NCI-H524 (cell line): ENCODE measurements around the gene GRK3.
"Not testable (repeated sequence)": the region's sequence is repeated elsewhere in the genome, so short reads cannot be mapped to it uniquely, and the experiment has no call there.

Source experiments
- DNase-seq, 2 experiments: peaks; one replicate each; lab custom pipeline; 2025; lab: John Stamatoyannopoulos, UW

Gene GRK3

DNA sequence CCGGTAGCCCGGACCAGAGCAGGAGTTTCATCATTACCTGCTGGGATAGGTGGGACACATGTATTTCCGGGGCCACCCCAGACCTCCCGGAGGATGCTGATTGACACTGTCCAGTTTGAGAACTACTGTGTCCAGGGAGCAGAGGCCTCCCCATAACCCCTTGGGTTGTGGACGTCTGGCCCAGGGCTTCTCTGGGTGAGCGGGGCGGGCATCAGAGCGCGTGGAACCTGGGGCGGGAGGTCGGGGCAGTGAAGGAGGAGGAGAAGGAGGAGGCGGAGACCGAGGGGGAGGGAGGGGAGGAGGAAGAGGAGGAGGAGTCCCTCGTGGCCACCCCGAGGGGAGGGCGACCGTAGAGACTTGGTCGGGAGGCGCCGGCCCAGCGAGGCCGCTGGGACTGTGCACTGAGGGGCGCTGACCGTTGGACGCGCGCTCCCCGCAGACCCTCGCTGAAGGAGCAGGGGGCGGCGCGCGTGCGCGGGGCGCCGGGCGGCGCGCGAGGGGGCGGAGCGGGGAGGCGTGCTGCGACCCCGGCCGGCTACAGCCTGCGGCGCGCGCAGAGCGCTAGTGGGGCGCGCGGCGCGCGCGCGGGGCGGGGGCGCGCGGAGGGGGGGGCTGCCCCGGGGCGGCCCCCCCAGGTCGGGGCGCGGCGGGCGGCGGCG is at the start of gene GRK3:
GRK3 (plus strand) TSS at position 356 of the 659 bp plus-strand sequence. CDS start 366 bp downstream, outside the sequence.
- peak; percentile 76 to 84 for DNase-seq

DNA sequence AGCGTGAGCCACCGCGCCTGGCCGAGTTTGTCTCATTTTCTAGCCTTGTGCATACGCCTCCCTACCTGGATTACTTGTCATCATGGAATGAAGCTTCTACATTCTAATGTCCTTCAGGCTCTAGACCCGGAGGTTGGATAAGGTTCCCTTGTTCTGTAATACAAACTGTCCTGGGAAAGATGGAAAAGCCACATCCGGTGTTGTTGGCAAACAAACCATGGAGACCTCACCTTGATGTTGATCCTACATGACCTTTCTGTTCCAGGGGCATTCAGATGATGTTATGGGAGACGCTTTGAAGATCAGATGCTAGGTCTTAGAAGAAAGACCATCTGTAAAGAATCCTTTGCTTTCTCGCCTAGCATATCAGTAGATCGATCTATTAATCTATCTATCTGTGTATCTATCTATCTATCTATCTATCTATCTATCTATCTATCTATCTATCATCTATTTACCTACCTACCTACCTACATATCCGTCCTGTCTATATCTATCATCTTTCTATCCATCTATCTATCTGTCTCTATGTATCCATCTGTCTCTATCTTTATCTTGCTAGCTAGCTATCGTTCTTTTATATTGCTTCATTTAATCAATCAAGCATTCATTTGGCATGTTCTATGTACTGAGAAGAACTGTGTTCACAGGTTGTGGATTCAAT is 46.3 kb upstream of the GRK3 start:
- DNase-seq, result no peak

DNA sequence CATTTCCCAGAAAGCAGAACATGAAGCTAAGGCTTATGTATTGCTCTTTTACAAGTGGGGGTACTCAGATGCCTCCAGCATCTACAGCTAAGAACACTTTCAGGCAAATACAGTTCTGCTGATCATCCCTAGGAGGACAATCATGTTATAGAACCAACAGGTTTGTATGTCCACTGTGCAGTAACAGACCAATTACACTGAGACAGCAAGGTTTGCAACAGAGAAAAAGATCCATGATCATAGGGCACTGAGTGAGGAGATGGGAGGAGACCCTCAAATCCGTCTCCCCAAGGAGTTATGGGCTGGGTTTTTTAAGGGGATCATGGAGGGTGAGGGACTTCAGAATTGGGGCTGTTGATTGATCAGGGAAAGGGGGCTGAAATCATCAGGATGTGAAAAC is 39.1 kb upstream of the GRK3 start:
- no peak for DNase-seq

- not testable (repeated sequence) for DNase-seq
Observed at GRCh38 chr22:25525804-25526584, 38.5 kb upstream of the GRK3 start.

GRCh38 chr22:25527016-25527415 is 37.5 kb upstream of the GRK3 start:
- not testable (repeated sequence) for DNase-seq

DNA sequence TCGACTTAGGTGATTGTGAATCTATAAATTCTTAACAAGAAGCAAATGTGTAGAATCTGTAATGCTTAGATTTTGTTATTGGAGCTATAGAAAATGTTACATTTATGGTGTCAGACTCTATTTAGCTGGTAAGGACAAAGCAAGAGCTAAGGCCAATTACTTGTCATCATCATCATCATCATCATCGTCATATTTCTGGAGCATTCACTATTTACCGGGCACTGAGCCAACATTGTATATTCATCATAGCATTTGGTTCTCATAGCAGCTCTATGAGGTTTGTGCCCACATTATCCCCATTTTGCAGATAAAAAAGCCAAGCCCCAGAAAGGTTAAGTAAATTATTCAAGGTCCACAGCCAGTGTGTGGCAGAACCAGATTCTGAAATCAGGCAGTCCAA is 36.4 kb upstream of the GRK3 start:
- not testable (repeated sequence) for DNase-seq

DNA sequence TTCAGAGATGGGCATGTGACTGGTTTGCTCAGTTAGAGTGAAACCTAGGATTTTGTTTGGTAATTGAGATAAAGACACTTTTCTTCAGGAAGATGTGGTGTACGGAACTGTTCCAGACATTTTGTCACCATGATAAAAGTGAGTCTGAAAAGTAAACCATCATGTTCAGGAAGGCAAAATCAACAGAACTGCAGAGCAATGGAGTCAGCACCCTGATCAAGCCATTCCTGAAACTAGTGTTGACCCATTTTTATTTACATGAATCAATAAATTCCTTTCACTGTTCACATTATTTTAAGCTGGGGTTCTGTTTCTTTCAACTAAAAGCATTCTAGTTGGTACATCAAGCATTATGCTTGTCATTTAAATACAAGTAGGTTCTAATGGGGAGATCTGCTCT is 35.4 kb upstream of the GRK3 start:
- not testable (repeated sequence) for DNase-seq

GRCh38 chr22:25529541-25530137 is 34.8 kb upstream of the GRK3 start:
- not testable (repeated sequence) for DNase-seq

DNA sequence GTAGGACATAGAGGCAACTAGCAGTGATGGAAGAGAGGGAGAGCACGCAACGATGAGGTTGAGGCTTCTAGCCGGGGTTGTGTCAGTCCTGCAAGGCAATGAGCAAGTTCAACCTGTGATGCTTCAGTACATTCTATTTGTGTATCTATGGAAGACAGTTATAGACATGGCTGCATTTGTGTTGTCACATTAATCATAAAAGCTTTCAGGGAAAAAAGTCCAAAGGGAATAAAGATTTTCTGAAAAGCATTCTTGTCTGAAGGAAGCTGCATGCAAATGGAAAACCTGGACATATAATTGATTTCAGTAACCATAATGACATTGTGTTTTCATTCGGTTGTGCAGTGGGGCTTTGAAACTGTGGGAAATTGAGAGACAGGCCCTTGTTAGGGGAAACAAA is 32.8 kb upstream of the GRK3 start:
- not testable (repeated sequence) for DNase-seq

GRCh38 chr22:25534724-25535123 is 29.8 kb upstream of the GRK3 start:
- no peak for DNase-seq

DNA sequence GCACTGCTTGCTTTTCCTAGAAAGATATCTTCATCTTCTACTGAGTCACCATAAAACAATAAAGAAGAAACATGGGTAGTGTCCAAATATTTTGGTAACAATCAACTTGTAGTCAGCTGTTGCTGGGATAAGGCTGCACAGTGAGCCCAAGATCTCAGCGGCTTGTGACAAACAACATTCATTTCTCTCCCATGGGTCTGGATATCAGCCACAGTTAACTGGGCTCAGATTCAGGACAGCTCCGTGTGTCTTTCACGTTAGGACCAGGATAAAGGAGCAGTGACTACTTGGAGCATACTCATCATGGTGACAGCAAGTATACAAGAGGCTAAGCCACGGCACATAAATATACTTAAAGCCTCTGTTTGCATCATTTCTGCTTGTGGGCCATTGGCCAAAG is 27.9 kb upstream of the GRK3 start:
- no peak for DNase-seq

DNA sequence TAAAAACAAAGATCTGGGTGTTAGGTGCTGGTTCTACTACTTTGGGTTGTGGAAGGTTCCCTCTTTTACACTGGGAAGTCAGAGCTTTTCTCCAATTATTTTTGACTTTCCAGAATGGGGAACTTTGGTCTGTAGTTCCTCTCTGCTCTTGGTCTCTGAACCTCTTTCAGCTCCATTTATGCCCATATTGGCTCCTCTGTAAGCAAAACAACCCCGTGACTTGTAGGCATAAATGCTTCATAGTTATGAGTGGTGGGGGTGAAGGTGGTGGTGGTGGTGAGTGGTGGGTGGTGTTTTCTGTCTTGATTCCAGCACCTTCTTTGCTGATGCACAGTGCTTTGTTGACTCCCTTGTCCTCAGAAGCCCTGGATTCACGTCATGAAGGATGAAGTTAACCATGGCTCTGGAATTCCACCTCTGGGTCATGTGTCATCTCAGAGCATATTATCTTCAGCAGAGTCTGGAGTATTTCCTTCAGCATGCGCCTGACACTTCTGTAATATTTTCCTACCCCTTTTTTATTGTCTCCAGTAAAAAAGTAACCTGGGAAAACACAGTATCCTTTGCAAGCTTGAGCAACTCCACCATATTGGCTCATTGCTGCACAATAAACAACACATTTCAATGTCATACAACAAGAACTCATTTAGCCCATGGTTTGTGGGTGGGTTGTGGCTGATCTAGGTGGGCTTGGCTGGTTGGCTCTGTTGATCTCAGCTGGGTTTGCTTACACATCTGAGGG is 24.1 kb upstream of the GRK3 start:
- no peak for DNase-seq

DNA sequence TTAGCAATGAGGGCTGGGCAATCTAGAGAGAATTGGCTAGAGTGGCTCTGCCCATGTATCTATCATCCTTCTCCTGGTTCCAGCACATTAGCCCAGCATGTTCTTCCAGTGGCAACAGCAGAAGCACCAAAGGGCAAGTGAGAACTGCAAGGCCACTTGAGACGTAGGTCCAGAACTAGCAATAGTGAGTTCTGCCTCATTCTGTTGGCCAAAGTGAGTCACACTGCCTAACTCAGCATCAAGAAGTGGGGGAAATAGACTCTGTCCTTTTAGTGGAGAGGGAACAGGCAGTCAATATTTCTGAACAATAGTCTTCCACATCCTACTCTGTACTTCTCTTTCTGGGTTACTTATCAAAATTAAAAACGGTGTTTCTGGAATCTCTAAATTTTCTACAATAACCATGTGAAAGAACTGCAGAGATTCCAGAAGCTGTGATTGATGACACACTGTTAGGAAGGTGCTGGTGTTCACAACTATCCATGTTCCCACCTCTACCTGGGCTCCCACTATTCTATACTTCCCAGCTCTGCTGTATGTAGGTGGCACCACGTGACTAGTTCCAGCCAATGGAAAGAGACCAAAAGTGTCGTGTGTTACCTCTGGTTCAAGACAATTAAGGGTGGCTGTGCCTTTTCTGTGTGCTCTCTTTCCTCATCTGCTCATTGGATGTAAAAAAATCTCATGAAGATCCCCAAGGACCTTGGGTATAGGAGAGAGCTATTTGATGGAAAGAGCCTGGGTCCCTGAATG is 23.4 kb upstream of the GRK3 start:
- DNase-seq, result no peak

- DNase-seq, result no peak
Observed at GRCh38 chr22:25542191-25542590, 22.3 kb upstream of the GRK3 start.

DNA sequence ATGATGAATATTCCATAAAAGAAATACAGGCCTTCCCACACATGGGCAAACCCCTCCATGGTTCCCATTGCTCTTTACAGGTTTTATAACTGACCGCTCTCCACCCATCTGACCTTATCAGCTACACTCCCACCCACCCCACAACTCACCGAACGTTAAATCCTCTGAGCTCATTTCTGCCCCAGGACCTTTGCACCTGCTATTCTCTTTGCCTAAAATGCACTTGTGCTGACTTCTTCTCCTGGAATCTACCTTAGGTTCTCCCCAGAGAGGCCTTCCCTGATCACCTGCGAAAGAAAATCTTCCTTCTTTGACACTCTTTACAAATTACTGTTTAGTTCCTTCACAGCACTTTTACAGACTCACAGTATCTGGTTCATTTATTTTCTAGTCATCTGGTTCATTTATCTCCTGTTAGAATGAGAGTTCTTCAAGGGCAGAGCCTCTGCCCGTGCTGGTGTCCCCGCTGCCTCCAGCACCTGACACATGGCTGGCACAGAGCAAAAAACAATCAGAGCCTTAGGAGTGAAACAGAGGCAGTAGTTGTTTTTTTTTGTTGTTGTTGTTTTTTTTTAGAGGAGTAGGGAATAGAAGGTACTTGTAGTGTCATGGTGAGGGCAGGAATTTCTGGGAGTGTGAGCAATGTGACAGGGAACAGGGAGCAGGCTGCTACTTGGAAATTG is 21.6 kb upstream of the GRK3 start:
- DNase-seq, result no peak

DNA sequence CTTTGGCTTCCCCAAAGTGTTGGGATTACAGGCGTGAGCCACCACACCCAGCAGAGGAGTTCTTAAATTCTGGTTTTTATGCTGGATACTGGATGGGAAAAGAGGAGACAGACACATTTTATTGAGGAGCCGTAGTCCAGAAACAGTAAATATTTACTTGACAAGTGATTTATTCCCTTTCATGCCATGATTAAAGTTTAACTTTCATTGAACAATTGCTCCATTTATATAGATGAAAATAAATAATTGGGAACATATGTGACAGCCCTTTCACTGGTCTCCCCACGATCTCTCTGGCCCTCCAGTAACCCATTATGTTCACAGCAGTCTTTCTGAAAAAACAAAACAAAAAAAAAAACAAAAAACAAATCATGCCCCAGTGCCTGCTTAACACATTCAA is 19.3 kb upstream of the GRK3 start:
- DNase-seq, result no peak

DNA sequence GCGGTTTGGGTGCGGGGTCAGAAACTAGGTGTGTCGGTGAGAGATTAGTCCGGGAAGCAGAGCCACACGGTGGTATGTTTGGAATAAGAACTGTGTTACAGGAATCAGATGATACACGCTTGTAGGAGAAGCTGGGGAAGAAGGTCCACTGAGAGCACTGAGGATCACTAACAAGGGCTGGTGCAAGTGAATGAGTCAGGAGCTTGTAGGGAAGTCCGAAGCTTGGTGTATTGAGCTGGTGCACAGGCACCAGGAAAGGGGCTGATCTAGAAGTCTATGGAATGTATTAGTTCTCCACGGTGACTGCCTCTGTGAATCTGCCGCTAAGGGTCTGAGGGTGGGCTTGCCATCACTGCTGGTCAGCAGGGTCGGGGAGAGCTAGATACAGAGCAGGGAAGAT is 18.8 kb upstream of the GRK3 start:
- DNase-seq, result no peak

- no peak for DNase-seq
Observed at GRCh38 chr22:25546242-25546641, 18.2 kb upstream of the GRK3 start.

GRCh38 chr22:25546751-25547150 is 17.7 kb upstream of the GRK3 start:
- no peak for DNase-seq

- no peak for DNase-seq
Observed at GRCh38 chr22:25548866-25549464, 15.5 kb upstream of the GRK3 start.
